Skeletal muscle tissue (tissue), 4 donors: ENCODE data around the gene GADD45B. TPM values are rescaled to one million over a fixed set of nuclear protein-coding genes. Genes with fewer than 3 reads are reported as not detected.

Experiments used
- H3K27ac ChIP-seq: one replicate; pipeline ENCODE4 v1.7.0; 2013; ENCODE audit warnings: mild to moderate bottlenecking, low read depth, low read length, inconsistent platforms
- H3K27me3 ChIP-seq, 3 donors: one replicate each; pipeline ENCODE4 v1.7.0; 2013; ENCODE audit warnings: low read length in 3 of 3; ENCODE audit not compliant: control insufficient read depth in 3 of 3, insufficient read depth in 3 of 3
- H3K36me3 ChIP-seq, 3 donors: one replicate each; pipeline ENCODE4 v1.7.0; 2013; ENCODE audit warnings: low read length in 3 of 3; ENCODE audit not compliant: control insufficient read depth in 3 of 3, insufficient read depth in 3 of 3
- H3K4me1 ChIP-seq, 3 donors: one replicate each; pipeline ENCODE4 v1.7.0; 2013; ENCODE audit warnings: low read length in 3 of 3, mild to moderate bottlenecking in 3 of 3; ENCODE audit not compliant: control insufficient read depth in 3 of 3, insufficient read depth in 3 of 3
- H3K4me3 ChIP-seq, 3 donors: one replicate each; pipeline ENCODE4 v1.7.0; 2013; ENCODE audit warnings: low read length in 3 of 3
- H3K9ac ChIP-seq, 3 donors: one replicate each; pipeline ENCODE4 v1.7.0; 2013; ENCODE audit warnings: low read length in 3 of 3, mild to moderate bottlenecking in 3 of 3, moderate library complexity in 2 of 3, low read depth in 1 of 3
- H3K9me3 ChIP-seq, 3 donors: one replicate each; pipeline ENCODE4 v1.7.0; 2013; ENCODE audit warnings: low read length in 3 of 3; ENCODE audit not compliant: control insufficient read depth in 3 of 3
- total RNA-seq: library from RNA; depleted of rRNA; stranded (reverse); fragments of >200 nt; gene quantifications from one replicate; pipeline ENCODE4 v1.2.3, GENCODE V29; 2014
- donor health status: Osteomylitis.

The GADD45B gene
- total RNA-seq, 1 donor from 2014 or later = 5.7 TPM

DNA sequence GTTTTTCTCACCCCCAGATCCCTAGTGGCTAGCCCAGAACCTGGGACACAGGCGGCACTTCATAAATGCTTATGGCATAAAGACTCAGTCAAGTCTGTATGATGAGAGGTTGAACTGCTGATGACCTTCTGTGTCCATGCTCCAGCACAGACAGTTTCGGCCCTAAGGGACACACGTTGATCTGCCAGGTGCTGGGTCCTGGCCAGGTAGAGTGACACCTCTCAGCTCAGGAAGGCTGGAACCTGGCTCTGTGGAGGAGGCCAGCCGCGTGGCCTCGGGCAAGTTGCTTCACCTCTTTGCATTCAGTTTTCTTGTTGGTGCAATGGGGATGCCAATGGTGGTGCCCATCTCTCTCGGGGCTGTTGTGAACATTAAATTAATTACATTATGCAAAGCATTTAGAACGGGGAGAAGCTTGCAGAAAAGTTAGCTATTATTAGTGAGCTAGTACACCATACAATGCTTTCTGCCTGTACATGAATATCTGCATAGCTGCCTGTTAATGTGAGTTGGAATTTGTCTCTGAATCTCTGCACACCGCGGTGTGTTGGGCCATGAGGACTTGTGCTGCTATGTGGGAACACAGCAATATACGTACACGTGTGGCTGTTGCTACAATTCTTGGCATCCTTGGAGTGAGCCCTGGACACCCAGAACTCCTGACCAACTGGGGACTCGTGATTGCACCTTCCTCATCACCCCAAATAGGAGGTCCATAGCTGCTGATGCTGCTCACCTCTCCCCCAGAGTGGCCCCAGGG lies 8.4 kb downstream of the GADD45B start:
- Histone ChIP-seq H3K9me3 (peaks cover 0 to 3% (median 0%) of the 10 kb centered on the region in 3 donors), H3K27ac (no peak overlapping the region), H3K4me3 (no peak overlapping the region), H3K27me3 (no peaks in the 10 kb centered on the region), H3K4me1 (peaks cover 8 to 18% (median 17%) of the 10 kb centered on the region in 3 donors), H3K36me3 (no peaks in the 10 kb centered on the region), H3K9ac (no peak overlapping the region)

DNA sequence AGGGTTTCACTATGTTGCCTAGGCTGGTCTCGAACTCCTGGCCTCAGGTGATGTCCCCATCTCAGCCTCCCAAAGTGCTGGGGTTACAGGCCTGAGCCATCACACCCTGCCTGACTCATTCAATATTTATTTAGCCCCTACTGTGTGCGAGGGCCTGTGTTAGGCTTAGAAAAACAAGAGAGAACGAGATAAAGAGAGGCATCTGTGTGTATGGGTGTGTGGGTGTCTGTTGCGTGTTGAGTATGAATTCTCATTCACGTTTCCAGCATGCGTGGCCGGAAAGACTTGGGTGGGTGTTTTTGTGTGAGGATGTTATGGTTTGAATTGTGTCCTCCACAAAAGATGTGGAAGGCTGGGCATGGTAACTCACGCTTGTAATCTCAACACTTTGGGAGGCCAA lies 9.5 kb downstream of the GADD45B start:
- no peak overlapping the region for H3K4me3 ChIP-seq
- no peak overlapping the region for H3K27ac ChIP-seq
- peaks cover 15 to 26% (median 24%) of the 10 kb centered on the region in 3 donors for H3K4me1 ChIP-seq
- H3K27me3 ChIP-seq = no peaks in the 10 kb centered on the region
- H3K9me3 ChIP-seq = peaks cover 0 to 3% (median 0%) of the 10 kb centered on the region in 3 donors
- H3K36me3 ChIP-seq = no peaks in the 10 kb centered on the region
- no peak overlapping the region for H3K9ac ChIP-seq

DNA sequence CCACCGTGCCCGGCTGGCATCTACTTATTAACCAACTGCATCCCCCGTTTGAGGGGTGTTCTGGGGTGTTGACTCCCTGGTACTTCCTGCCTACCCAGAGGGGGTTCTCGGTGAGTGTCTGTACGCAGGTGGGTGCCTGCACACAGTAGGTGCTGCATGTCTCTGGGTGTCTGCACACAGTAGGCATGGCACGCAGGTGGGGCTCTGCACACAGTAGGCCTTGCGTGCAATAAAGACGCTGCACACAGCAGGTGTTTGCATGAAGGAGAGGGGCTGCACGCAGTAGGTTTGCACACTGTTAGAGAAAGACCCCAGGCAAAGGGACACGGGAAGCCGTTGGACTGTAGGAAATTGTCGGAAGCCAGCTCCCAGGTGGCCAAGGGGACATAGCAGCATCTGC lies 11.2 kb downstream of the GADD45B start:
- Histone ChIP-seq H3K36me3 (no peaks in the 10 kb centered on the region), H3K4me3 (no peak overlapping the region), H3K27me3 (no peaks in the 10 kb centered on the region), H3K27ac (no peak overlapping the region), H3K9me3 (peaks cover 0 to 3% (median 0%) of the 10 kb centered on the region in 3 donors), H3K9ac (no peak overlapping the region), H3K4me1 (peaks cover 27 to 33% (median 31%) of the 10 kb centered on the region in 3 donors)

DNA sequence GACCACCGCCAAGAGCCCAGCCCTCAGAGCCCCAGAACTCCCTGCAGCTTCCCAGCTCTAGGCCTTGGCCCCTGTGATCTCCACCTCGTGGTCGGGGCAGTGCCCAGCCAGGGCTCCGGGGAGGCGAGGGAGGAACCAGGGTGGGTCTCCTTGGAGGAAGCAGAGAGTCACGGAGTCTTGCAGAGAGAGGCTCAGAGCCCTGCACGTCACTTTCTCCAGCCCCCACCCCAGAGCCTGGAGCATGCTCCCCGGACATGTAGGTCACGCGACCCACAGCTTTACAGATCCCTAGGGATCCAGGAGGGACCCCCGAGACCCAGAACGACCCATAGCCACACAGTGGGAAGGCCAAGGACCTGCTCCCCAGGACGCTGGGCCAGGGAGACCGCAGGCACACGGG lies 11.9 kb downstream of the GADD45B start:
- Histone ChIP-seq H3K4me3 (no peak overlapping the region), H3K27me3 (no peaks in the 10 kb centered on the region), H3K9ac (no peak overlapping the region), H3K36me3 (no peaks in the 10 kb centered on the region), H3K9me3 (peaks cover 0 to 3% (median 0%) of the 10 kb centered on the region in 3 donors), H3K27ac (no peak overlapping the region), H3K4me1 (peaks cover 27 to 33% (median 31%) of the 10 kb centered on the region in 3 donors)

DNA sequence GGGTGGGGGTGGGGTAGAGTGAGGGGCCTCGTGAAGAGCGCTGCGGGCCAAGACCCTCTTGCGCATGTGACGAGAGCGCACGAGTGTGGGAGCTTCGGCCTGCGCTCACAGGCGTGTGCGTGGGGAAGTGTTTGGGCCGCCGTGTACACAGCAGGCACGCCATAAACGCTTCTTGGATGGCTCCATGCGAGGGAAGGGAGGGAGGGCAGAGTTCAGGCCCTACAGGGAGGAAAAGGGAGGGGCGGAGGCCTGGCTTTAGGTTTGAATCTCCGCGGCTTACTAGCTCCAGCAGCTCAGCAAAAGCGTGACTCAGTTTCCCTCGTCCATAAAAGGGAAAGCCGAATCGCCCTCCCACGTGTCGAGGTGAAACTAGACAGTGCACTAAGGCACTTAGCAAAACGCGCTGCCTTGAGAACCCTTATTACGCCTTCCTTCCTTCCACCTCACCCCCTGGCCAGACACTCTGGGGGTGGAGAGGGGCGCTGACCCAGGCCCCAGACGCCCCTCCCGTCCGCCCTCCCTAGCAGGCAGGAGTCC lies 12.5 kb downstream of the GADD45B start:
- Histone ChIP-seq H3K9me3 (peaks cover 0 to 3% (median 0%) of the 10 kb centered on the region in 3 donors), H3K27ac (peak overlapping the region; percentile 44), H3K4me1 (peaks cover 27 to 33% (median 31%) of the 10 kb centered on the region in 3 donors), H3K27me3 (no peaks in the 10 kb centered on the region), H3K9ac (peak overlapping the region; percentile 62 to 84 (median 70)), H3K36me3 (no peaks in the 10 kb centered on the region), H3K4me3 (peak overlapping the region; percentile 26 to 59 (median 54))

DNA sequence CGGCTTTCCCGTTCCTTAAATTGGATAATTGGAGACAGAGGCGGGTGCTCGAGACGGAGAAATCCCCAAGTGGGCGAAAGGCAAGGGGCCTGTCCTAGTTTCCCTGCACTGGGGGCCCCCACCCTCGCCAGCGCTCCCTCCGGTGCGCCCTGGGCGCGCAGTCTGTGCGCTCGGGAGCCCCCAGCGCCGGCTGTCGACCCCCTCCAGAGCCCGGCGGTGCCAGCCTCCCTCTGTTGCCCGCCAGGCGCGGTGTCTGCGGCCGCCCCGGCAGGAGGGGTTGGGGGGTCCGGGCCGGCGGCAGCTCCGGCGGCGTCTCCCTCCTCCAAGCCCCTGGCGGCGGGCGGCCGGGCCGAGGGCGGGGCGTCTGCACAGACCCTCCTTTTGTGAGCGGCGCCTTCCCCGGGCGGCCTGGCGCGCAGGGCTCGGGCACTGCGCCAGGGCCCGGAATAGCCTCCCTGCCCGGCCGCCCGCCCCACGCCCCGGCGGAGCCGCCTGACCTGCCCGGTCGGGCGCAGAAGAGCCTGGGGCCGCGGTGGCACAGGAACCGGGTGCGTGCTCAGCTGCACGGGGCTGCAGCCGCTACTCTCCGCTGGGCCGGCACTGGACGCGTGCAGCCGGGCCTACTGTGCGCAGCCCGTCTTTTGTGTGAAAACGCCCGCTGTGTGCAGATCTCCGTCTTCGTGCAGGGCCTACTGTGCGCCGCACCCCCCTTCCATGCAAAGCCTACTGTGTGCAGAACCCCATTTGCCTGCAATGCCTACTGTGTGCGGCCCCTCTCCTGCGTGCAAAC lies 13.2 kb downstream of the GADD45B start:
- Histone ChIP-seq H3K36me3 (no peaks in the 10 kb centered on the region), H3K9me3 (no peaks in the 10 kb centered on the region), H3K9ac (peak overlapping the region; percentile 62 to 84 (median 70)), H3K4me3 (peak overlapping the region; percentile 33 to 64 (median 60)), H3K27me3 (no peaks in the 10 kb centered on the region), H3K27ac (peak overlapping the region; percentile 44), H3K4me1 (peaks cover 27 to 34% (median 33%) of the 10 kb centered on the region in 3 donors)

DNA sequence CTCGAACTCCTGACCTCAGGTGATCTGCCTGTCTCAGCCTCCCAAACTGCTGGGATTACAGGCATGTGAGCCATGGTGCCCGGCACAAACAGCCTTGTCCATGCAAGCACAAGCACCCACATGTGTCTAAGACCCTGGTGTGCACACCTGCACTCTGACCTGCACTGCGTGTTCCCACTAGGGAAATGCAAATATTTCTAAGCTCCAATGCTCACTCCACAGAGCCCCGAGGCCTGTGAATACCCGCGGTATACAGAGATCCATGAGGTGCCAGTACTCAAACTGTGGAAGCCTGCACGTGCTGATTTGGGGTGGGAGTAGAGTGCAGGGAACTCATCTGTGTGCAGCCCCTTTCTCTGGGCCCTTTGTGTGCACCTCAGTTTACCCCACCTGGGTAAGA lies 14.7 kb downstream of the GADD45B start:
- H3K4me3 ChIP-seq = no peak overlapping the region
- H3K9ac ChIP-seq = peak overlapping the region in 1 of 3 donors; percentile 25
- H3K36me3 ChIP-seq = no peaks in the 10 kb centered on the region
- H3K27ac ChIP-seq = no peak overlapping the region
- H3K4me1 ChIP-seq = peaks cover 38 to 46% (median 45%) of the 10 kb centered on the region in 3 donors
- H3K9me3 ChIP-seq = no peaks in the 10 kb centered on the region
- no peaks in the 10 kb centered on the region for H3K27me3 ChIP-seq

DNA sequence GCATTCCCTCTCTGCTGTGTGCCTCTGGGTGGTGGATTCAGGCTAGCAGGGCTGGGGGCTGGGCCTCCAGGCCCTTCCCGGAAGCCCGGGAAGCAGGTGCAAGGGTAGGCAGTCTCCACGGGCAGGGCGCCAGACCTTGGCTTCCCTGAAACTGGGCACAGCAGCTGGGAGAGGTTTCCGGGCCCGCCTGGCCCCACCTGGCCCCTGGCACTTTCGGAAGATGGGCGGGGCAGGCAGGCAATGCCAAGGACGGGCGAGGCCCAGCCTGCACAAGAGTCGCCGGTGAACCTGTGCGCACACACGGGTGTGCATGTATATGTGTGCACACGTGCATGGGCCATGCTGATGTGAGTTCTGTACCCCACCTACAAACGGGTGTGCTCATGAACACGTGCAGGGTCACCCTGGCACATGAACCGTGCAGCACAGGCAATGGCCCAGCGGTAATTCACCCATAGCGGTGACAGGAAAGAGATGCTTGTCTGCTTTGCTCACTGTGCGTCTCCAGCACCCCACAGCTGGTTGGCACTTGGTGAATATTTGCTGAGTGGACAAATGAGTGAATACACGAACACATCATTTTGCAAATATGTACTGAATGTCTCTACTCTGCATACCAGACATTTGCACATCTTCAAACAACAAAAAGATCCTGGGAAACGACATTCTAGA lies 15.3 kb downstream of the GADD45B start:
- Histone ChIP-seq H3K36me3 (no peaks in the 10 kb centered on the region), H3K4me3 (peak overlapping the region in 2 of 3 donors; percentile 22 to 35), H3K27ac (no peak overlapping the region), H3K9me3 (no peaks in the 10 kb centered on the region), H3K27me3 (no peaks in the 10 kb centered on the region), H3K9ac (peak overlapping the region in 1 of 3 donors; percentile 25), H3K4me1 (peaks cover 44 to 52% (median 51%) of the 10 kb centered on the region in 3 donors)

DNA sequence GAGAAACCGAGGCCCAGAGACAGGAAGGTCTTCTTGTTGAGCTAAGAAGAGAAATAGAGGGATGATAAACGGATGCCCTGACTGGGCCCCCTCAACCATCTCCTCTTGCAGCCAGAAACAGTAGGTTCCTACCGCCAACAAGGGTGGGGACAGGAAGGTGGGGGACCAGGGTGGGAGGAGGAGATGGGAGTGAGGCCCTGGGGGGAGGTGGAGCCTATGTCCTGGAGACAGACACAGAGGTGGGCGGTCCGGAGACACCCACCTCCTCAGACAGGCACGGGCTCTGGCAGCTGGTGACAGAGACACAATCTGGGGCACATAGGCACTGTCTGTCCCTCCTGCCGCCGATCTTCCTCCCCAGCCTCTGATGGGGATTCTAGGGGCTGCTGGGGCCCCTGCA lies 16.9 kb downstream of the GADD45B start:
- Histone ChIP-seq H3K27ac (no peak overlapping the region), H3K9ac (no peak overlapping the region), H3K36me3 (no peaks in the 10 kb centered on the region), H3K9me3 (no peaks in the 10 kb centered on the region), H3K4me1 (peaks cover 45 to 63% (median 54%) of the 10 kb centered on the region in 3 donors), H3K27me3 (no peaks in the 10 kb centered on the region), H3K4me3 (no peak overlapping the region)
